Parathyroid adenoma (tissue), 2 donors: ENCODE data around the gene SLC24A2.
"Not testable (repeated sequence)": the region's sequence is repeated elsewhere in the genome, so short reads cannot be mapped to it uniquely, and the experiment has no call there.

Experiments
- H2AFZ ChIP-seq: fragments of 300-600 bp; sonication (generic); one replicate; pipeline ENCODE4 v1.7.0; 2017; ENCODE audit warnings: antibody characterized with exemption, mild to moderate bottlenecking
- H3K27ac ChIP-seq: fragments of 300-600 bp; sonication (generic); one replicate; pipeline ENCODE4 v1.7.0; 2017
- H3K27me3 ChIP-seq: fragments of 300-600 bp; sonication (generic); one replicate; pipeline ENCODE4 v1.7.0; 2017; ENCODE audit warnings: low read length; ENCODE audit not compliant: control insufficient read depth, insufficient read depth
- H3K36me3 ChIP-seq: fragments of 300-600 bp; sonication (generic); one replicate; pipeline ENCODE4 v1.7.0; 2017; ENCODE audit warnings: low read length; ENCODE audit not compliant: control insufficient read depth, insufficient read depth
- H3K4me1 ChIP-seq: fragments of 300-600 bp; sonication (generic); one replicate; pipeline ENCODE4 v1.7.0; 2017; ENCODE audit warnings: control low read depth
- H3K4me2 ChIP-seq: fragments of 300-600 bp; sonication (generic); one replicate; pipeline ENCODE4 v1.7.0; 2017; ENCODE audit warnings: low read length
- H3K4me3 ChIP-seq: fragments of 300-600 bp; sonication (generic); one replicate; pipeline ENCODE4 v1.7.0; 2017; ENCODE audit warnings: low read depth, low read length
- H3K79me2 ChIP-seq: fragments of 300-600 bp; sonication (generic); one replicate; pipeline ENCODE4 v1.7.0; 2017; ENCODE audit warnings: control low read depth
- H3K9ac ChIP-seq: fragments of 300-600 bp; sonication (generic); one replicate; pipeline ENCODE4 v1.7.0; 2017; ENCODE audit warnings: mild to moderate bottlenecking
- H3K9me3 ChIP-seq: fragments of 300-600 bp; sonication (generic); one replicate; pipeline ENCODE4 v1.7.0; 2017; ENCODE audit warnings: low read length; ENCODE audit not compliant: control insufficient read depth
- TF ChIP-seq, protein P1 (sequence below): fragments of 300-600 bp; sonication (generic); IDR thresholded peaks from one replicate; pipeline ENCODE4 v1.7.0; 2017; ENCODE audit warnings: antibody characterized with exemption, mild to moderate bottlenecking
- donor health status: primary hyperparathyroidism.

Gene SLC24A2

DNA sequence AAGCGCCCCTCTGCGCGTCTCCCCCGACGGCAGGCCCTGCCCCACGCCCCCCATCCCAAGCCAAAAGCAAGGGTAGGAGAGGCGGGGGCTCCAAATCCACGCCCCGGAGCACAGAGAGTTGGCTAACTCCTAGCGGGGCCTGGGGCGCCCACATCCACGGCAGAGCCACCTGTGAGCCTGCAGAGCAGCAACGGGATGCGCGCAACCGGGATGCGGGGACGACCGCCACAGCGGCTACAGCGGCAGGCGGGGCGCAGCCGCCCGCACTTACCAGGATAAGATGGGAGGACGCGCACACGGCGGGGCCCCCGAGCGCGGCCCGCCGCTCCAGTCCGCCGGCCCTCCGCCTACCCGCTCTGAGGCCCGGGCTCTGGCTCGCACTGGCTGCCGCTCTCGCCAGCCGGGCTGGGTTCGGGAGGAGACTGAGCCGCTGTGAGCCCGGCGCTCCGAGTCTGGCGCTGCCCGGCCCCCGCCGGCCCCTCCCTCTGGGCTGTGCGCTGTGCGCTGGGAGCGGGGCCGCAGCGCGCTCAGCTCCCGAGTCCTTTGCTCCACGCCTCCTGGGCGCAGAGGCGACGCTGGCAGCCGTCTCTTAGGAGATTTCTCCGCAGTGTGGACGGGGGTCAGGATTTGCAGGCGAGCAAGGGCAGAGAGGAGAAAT, at the start of gene SLC24A2:
Gene SLC24A2, minus strand, starts transcription at position 424 of the 658 bp plus-strand sequence.
- peak within 1 kb of the TSS; percentile 28 for H2AFZ ChIP-seq
- no peaks in the 10 kb centered on the region for H3K79me2 ChIP-seq
- peak within 1 kb of the TSS; percentile 11 for H3K4me3 ChIP-seq
- no peak within 1 kb of the TSS for H3K9ac ChIP-seq
- H3K4me1 ChIP-seq = no peaks in the 10 kb centered on the region
- H3K36me3 ChIP-seq = no peaks in the 10 kb centered on the region
- TF ChIP-seq, protein P1, sequence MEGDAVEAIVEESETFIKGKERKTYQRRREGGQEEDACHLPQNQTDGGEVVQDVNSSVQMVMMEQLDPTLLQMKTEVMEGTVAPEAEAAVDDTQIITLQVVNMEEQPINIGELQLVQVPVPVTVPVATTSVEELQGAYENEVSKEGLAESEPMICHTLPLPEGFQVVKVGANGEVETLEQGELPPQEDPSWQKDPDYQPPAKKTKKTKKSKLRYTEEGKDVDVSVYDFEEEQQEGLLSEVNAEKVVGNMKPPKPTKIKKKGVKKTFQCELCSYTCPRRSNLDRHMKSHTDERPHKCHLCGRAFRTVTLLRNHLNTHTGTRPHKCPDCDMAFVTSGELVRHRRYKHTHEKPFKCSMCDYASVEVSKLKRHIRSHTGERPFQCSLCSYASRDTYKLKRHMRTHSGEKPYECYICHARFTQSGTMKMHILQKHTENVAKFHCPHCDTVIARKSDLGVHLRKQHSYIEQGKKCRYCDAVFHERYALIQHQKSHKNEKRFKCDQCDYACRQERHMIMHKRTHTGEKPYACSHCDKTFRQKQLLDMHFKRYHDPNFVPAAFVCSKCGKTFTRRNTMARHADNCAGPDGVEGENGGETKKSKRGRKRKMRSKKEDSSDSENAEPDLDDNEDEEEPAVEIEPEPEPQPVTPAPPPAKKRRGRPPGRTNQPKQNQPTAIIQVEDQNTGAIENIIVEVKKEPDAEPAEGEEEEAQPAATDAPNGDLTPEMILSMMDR = no peak
- peak within 1 kb of the TSS; percentile 59 for H3K4me2 ChIP-seq
- no peaks in the 10 kb centered on the region for H3K27me3 ChIP-seq
- no peak within 1 kb of the TSS for H3K27ac ChIP-seq
- H3K9me3 ChIP-seq = no peaks in the 10 kb centered on the region

DNA sequence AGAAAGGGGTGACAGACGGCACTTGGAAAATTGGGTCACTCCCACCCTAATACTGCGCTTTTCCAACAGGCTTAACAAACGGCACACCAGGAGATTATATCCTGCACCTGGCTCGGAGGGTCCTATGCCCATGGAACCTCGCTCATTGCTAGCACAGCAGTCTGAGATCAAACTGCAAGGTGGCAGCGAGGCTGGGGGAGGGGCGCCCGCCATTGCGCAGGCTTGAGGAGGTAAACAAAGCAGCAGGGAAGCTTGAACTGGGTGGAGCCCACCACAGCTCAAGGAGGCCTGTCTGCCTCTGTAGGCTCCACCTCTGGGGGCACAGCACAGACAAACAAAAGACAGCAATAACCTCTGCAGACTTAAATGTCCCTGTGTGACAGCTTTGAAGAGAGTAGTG, 44.5 kb upstream of the SLC24A2 start:
- not testable (repeated sequence) for H3K36me3 ChIP-seq, H3K4me2 ChIP-seq

DNA sequence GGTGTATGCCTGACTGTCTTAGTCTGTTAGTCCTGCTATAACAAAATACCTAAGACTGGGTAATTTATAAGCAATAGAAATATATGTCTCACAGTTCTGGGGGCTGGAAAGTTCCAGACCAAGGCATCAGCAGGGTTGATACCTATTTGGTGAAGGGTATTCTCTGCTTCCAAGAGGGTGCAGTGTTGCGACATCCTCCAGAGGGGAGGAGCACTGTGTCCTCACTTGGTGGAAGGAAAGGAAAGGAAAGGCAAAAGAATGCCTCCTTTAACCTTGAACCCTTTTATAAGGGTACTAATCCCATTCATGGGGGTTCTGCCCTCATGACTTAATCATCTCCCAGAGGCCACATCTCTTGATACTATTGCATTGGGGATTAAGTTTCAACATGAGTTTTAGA, 42.0 kb upstream of the SLC24A2 start:
- no peak overlapping the region for H3K4me3 ChIP-seq
- H3K79me2 ChIP-seq = no peaks in the 10 kb centered on the region
- H3K36me3 ChIP-seq = no peaks in the 10 kb centered on the region
- H3K4me2 ChIP-seq = no peak overlapping the region
- no peaks in the 10 kb centered on the region for H3K4me1 ChIP-seq
- H3K27ac ChIP-seq = no peak overlapping the region
- no peak overlapping the region for H2AFZ ChIP-seq
- H3K9ac ChIP-seq = no peak overlapping the region
- H3K9me3 ChIP-seq = no peaks in the 10 kb centered on the region
- H3K27me3 ChIP-seq = no peaks in the 10 kb centered on the region
- TF ChIP-seq, protein P1 = no peak

More for the DNA sequence above, 44.5 kb upstream of the SLC24A2 start:
- H2AFZ ChIP-seq, H3K79me2 ChIP-seq, H3K4me3 ChIP-seq, H3K4me1 ChIP-seq, H3K9ac ChIP-seq, H3K27me3 ChIP-seq, H3K9me3 ChIP-seq, H3K27ac ChIP-seq: not testable (repeated sequence)

- H2AFZ ChIP-seq = no peak overlapping the region
- H3K4me3 ChIP-seq = no peak overlapping the region
- no peaks in the 10 kb centered on the region for H3K9me3 ChIP-seq
- H3K9ac ChIP-seq = no peak overlapping the region
- H3K4me1 ChIP-seq = no peaks in the 10 kb centered on the region
- H3K27ac ChIP-seq = no peak overlapping the region
- no peaks in the 10 kb centered on the region for H3K36me3 ChIP-seq
- H3K79me2 ChIP-seq = no peaks in the 10 kb centered on the region
- TF ChIP-seq, protein P1 = no peak
- no peak overlapping the region for H3K4me2 ChIP-seq
- H3K27me3 ChIP-seq = no peaks in the 10 kb centered on the region
Observed at GRCh38 chr9:19828576-19829109, 39.8 kb upstream of the SLC24A2 start.

DNA sequence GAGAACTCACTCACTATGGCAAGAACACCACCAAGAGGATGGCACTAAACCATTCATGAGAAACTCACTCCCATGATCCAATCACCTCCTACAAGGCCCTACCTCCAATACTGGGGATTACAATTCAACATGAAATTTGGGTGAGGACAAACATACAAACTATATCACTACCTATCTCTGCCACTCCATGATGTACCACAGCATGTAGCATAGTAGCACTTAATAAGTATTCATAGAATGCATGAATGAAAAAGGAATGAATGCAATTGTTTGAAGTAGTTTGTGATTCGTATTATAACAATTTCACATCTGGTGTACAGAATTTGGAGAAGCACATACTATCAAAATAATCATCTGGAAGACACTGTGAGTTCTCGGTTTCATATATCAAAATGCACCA, 27.9 kb upstream of the SLC24A2 start:
- H2AFZ ChIP-seq = no peak overlapping the region
- H3K27me3 ChIP-seq = no peaks in the 10 kb centered on the region
- H3K79me2 ChIP-seq = no peaks in the 10 kb centered on the region
- H3K9ac ChIP-seq = no peak overlapping the region
- no peaks in the 10 kb centered on the region for H3K9me3 ChIP-seq
- TF ChIP-seq, protein P1 = no peak
- H3K4me3 ChIP-seq = no peak overlapping the region
- H3K4me1 ChIP-seq = no peaks in the 10 kb centered on the region
- H3K36me3 ChIP-seq = no peaks in the 10 kb centered on the region
- H3K4me2 ChIP-seq = no peak overlapping the region
- H3K27ac ChIP-seq = no peak overlapping the region
